H1 (cell line): ENCODE measurements around the gene CLPSL2. TPM values are rescaled to one million over a fixed set of nuclear protein-coding genes. Genes with fewer than 3 reads are reported as not detected.

Source experiments
- CTCF ChIA-PET: fragments of 300-600 bp; sonication (Branson Sonifier 250); formaldehyde crosslinking; loops from one replicate; lab custom pipeline; 2021; ENCODE audit not compliant: partially characterized antibody; lab: Charles Lee
- POLR2A ChIA-PET: fragments of 300-600 bp; sonication (Branson Sonifier 250); formaldehyde crosslinking; loops from one replicate; lab custom pipeline; 2021; ENCODE audit warnings: inconsistent platforms; ENCODE audit not compliant: partially characterized antibody; lab: Charles Lee
- DNase-seq, 2 experiments: peaks; one replicate each; pipeline versions ENCODE4 v3.0.0 to v3.0.0-alpha.2; 2010 to 2022; ENCODE audit warnings: low spot score in 2 of 2, low read depth in 1 of 2, mixed read lengths in 1 of 2
- FAIRE-seq: peaks from 2 replicates; lab custom pipeline; 2011; peaks lifted over from hg19 to GRCh38; lab: Jason Lieb, UNC
- H2AFZ ChIP-seq: 2 replicates; pipeline ENCODE4 v1.8.1; 2012; ENCODE audit warnings: low read length, inconsistent platforms
- H2AK5ac ChIP-seq: 2 replicates; pipeline ENCODE4 v1.6.1; 2013; ENCODE audit warnings: low read depth, low read length
- H2BK120ac ChIP-seq: replicated peaks from 2 replicates; pipeline ENCODE3; 2013; ENCODE audit warnings: low read depth, low read length, inconsistent platforms
- H2BK12ac ChIP-seq: 2 replicates; pipeline ENCODE4 v1.6.1; 2013; ENCODE audit warnings: low read depth, low read length
- H2BK15ac ChIP-seq: 2 replicates; pipeline ENCODE4 v1.6.1; 2013; ENCODE audit warnings: low read length
- H2BK20ac ChIP-seq: 2 replicates; pipeline ENCODE4 v1.6.1; 2013; ENCODE audit warnings: low read length
- H2BK5ac ChIP-seq: 2 replicates; pipeline ENCODE4 v1.6.1; 2013; ENCODE audit warnings: low read depth, low read length
- H3K14ac ChIP-seq: 2 replicates; pipeline ENCODE4 v1.6.1; 2013; ENCODE audit warnings: inconsistent platforms; ENCODE audit not compliant: insufficient read length
- H3K18ac ChIP-seq: 2 replicates; pipeline ENCODE4 v1.6.1; 2013; ENCODE audit warnings: low read length; ENCODE audit errors: extremely low read depth
- H3K23ac ChIP-seq: 2 replicates; pipeline ENCODE4 v1.6.1; 2013; ENCODE audit warnings: inconsistent platforms; ENCODE audit not compliant: insufficient read length
- H3K23me2 ChIP-seq: 2 replicates; pipeline ENCODE4 v1.6.1; 2013; ENCODE audit warnings: low read depth, low read length
- H3K27ac ChIP-seq: 2 replicates; pipeline ENCODE4 v1.6.1; 2011; ENCODE audit warnings: low read depth, low read length, inconsistent platforms
- H3K27me3 ChIP-seq, 4 experiments: replicated peaks in 1 of 4; 1 replicate in 1 of 4; 2 replicates in 3 of 4; pipeline versions ENCODE4 v1.6.1 to v1.8.1; 2011 to 2013; ENCODE audit warnings: low read length in 3 of 4, mild to moderate bottlenecking in 3 of 4, inconsistent platforms in 2 of 4, mixed read lengths in 2 of 4, moderate library complexity in 1 of 4; ENCODE audit not compliant: control insufficient read depth in 3 of 4, insufficient read depth in 3 of 4; ENCODE audit errors: extremely low read depth in 1 of 4
- H3K36me3 ChIP-seq, 4 experiments: 2 replicates each; pipeline versions ENCODE4 v1.6.1 to v1.8.1; 2011 to 2013; ENCODE audit warnings: mild to moderate bottlenecking in 4 of 4, low read length in 3 of 4, moderate library complexity in 2 of 4, control low read depth in 1 of 4, inconsistent platforms in 1 of 4; ENCODE audit not compliant: insufficient read depth in 4 of 4, control insufficient read depth in 2 of 4
- H3K4ac ChIP-seq: replicated peaks from 2 replicates; pipeline ENCODE3; 2013; ENCODE audit warnings: low read length, low read depth, mixed read lengths, inconsistent platforms; ENCODE audit not compliant: insufficient read length
- H3K4me1 ChIP-seq, 4 experiments: replicated peaks in 1 of 4; 1 replicate in 1 of 4; 2 replicates in 3 of 4; pipeline versions ENCODE4 v1.6.1 to v1.8.1; 2011 to 2013; ENCODE audit warnings: low read length in 3 of 4, inconsistent platforms in 2 of 4, mixed read lengths in 1 of 4; ENCODE audit not compliant: insufficient read depth in 4 of 4, control insufficient read depth in 3 of 4
- H3K4me2 ChIP-seq, 2 experiments: 2 replicates each; pipeline versions ENCODE4 v1.6.1 to v1.8.1; 2011 to 2013; ENCODE audit warnings: low read depth in 2 of 2, low read length in 2 of 2, control low read depth in 1 of 2, inconsistent platforms in 1 of 2, mild to moderate bottlenecking in 1 of 2; ENCODE audit not compliant: insufficient read depth in 1 of 2
- H3K4me3 ChIP-seq, 4 experiments: fragments of 200-600, 300-600 bp in 1 of 4; sonication (generic), shearing (Covaris generic), sonication (Bioruptor Twin) in 1 of 4; 2 replicates each; pipeline versions ENCODE4 v1.5.1 to v1.8.1; 2011 to 2016; ENCODE audit warnings: low read length in 4 of 4, low read depth in 3 of 4, control low read depth in 2 of 4, inconsistent platforms in 2 of 4, mild to moderate bottlenecking in 2 of 4, mixed read lengths in 1 of 4, moderate library complexity in 1 of 4; ENCODE audit not compliant: insufficient read depth in 2 of 4; ENCODE audit errors: extremely low read depth in 1 of 4
- H3K56ac ChIP-seq: replicated peaks from 2 replicates; pipeline ENCODE3; 2013; ENCODE audit warnings: low read depth, mild to moderate bottlenecking, mixed read lengths, low read length, inconsistent platforms; ENCODE audit not compliant: insufficient read length
- H3K79me1 ChIP-seq: 2 replicates; pipeline ENCODE4 v1.6.1; 2013; ENCODE audit warnings: low read depth, low read length, control low read depth
- H3K79me2 ChIP-seq, 2 experiments: 2 replicates each; pipeline versions ENCODE4 v1.6.1 to v1.8.1; 2012 to 2013; ENCODE audit warnings: low read length in 2 of 2, mild to moderate bottlenecking in 2 of 2, inconsistent platforms in 1 of 2; ENCODE audit not compliant: insufficient read depth in 2 of 2, control insufficient read depth in 1 of 2
- H3K9ac ChIP-seq, 4 experiments: replicated peaks in 1 of 4; 1 replicate in 1 of 4; 2 replicates in 3 of 4; pipeline versions ENCODE4 v1.6.1 to v1.8.1; 2011 to 2013; ENCODE audit warnings: low read depth in 3 of 4, low read length in 3 of 4, control low read depth in 2 of 4, mild to moderate bottlenecking in 2 of 4, moderate library complexity in 2 of 4, inconsistent platforms in 1 of 4; ENCODE audit errors: extremely low read depth in 1 of 4
- H3K9me3 ChIP-seq, 2 experiments: 2 replicates each; pipeline versions ENCODE4 v1.6.1 to v1.8.1; 2012 to 2013; ENCODE audit warnings: mild to moderate bottlenecking in 2 of 2, moderate library complexity in 2 of 2, control low read depth in 1 of 2, inconsistent platforms in 1 of 2, low read depth in 1 of 2, low read length in 1 of 2, mixed read lengths in 1 of 2; ENCODE audit not compliant: insufficient read depth in 2 of 2
- H4K20me1 ChIP-seq, 2 experiments: replicated peaks in 1 of 2; 2 replicates each; pipeline versions ENCODE3 to v1.8.1; 2011 to 2013; ENCODE audit warnings: inconsistent platforms in 2 of 2, low read length in 2 of 2, mild to moderate bottlenecking in 1 of 2; ENCODE audit not compliant: insufficient read depth in 2 of 2, control insufficient read depth in 1 of 2
- H4K5ac ChIP-seq: 2 replicates; pipeline ENCODE4 v1.6.1; 2013; ENCODE audit warnings: low read length, low read depth, mixed read lengths, inconsistent platforms; ENCODE audit not compliant: insufficient read length
- H4K8ac ChIP-seq: 2 replicates; pipeline ENCODE4 v1.8.0; 2013; ENCODE audit warnings: mild to moderate bottlenecking, moderate library complexity, low read length, inconsistent platforms; ENCODE audit not compliant: insufficient read depth; ENCODE audit errors: extremely low read depth
- H4K91ac ChIP-seq: replicated peaks from 2 replicates; pipeline ENCODE3; 2013; ENCODE audit warnings: low read length, mixed read lengths, inconsistent platforms; ENCODE audit not compliant: insufficient read length
- ATF2 ChIP-seq: IDR thresholded peaks from 2 replicates; pipeline ENCODE4 v1.6.1; 2012; ENCODE audit warnings: low read length, inconsistent platforms
- MAFK ChIP-seq: IDR thresholded peaks from 2 replicates; pipeline ENCODE4 v1.6.1; 2012; ENCODE audit warnings: low read depth, mild to moderate bottlenecking, improper control_type of control experiment, low read length
- POU5F1 ChIP-seq: IDR thresholded peaks from 2 replicates; pipeline ENCODE4 v1.6.1; 2011; ENCODE audit warnings: low read depth, mild to moderate bottlenecking, low read length, moderate library complexity
- SIN3A ChIP-seq, 2 experiments: IDR thresholded peaks in 1 of 2; conservative IDR thresholded peaks in 1 of 2; 2 replicates each; pipeline ENCODE4 v1.6.1; 2011 to 2012; ENCODE audit warnings: low read length in 2 of 2, improper control_type of control experiment in 1 of 2, low read depth in 1 of 2, mild to moderate bottlenecking in 1 of 2
- SP4 ChIP-seq: IDR thresholded peaks from 2 replicates; pipeline ENCODE4 v1.6.1; 2012; ENCODE audit warnings: low read length, inconsistent platforms
- ZNF274 ChIP-seq: IDR thresholded peaks from 2 replicates; pipeline ENCODE4 v1.7.0; 2012; ENCODE audit warnings: low read length, borderline replicate concordance; ENCODE audit errors: extremely low read depth
- WGBS, 2 experiments: shearing (Covaris generic) in 1 of 2; methylation state at CpG; one replicate each; pipeline versions ENCODE4 v1.1.6 to v1.1.7; 2013 to 2015; ENCODE audit warnings: low lambda C conversion rate in 2 of 2, mixed read lengths in 2 of 2, inconsistent platforms in 1 of 2, low coverage in 1 of 2, missing lambda C conversion rate in 1 of 2; ENCODE audit not compliant: insufficient replicate concordance in 2 of 2, insufficient coverage in 1 of 2, insufficient read length in 1 of 2; ENCODE audit errors: extremely low coverage in 1 of 2, missing lambda C conversion rate in 1 of 2; 5-methylcytosine and 5-hydroxymethylcytosine counted together
- polyA plus RNA-seq, 7 experiments: library from polyadenylated mRNA; depleted of rRNA in 3 of 7; stranded (reverse) in 5 of 7; unstranded in 2 of 7; fragments of >200 nt in 5 of 7; fragments of 200-250 nt in 2 of 7; gene quantifications; 1 replicate in 5 of 7; 2 replicates in 1 of 7; 4 replicates in 1 of 7; pipeline versions ENCODE4 v1.2.1 to v1.2.3, GENCODE V29; 2011 to 2013; ENCODE audit warnings: missing spikeins in 2 of 7, mixed read lengths in 2 of 7
- total RNA-seq: library from RNA; stranded (reverse); fragmentation: NEBNext Ultra II Directional; extraction: Animal tissue kit (Norgen Biotek cat#: 25700); gene quantifications from 2 replicates; pipeline ENCODE4 v1.2.1, GENCODE V29; 2021

Gene CLPSL2
- total and polyA plus RNA-seq, 2 of the 8 experiments (the other 6 are each of a cell fraction or from before 2014, with no cell fraction given) = 1.4 to 3.4 TPM

- Histone ChIP-seq H3K56ac (no peak overlapping the region), H4K91ac (no peak overlapping the region), H4K8ac (no peak overlapping the region), H3K23ac (no peak overlapping the region), H3K18ac (no peak overlapping the region), H3K9me3 (no peaks in the 10 kb centered on the region), H2BK120ac (no peak overlapping the region), H2BK5ac (no peak overlapping the region), H3K27me3 (peaks cover 0 to 8% (median 3%) of the 10 kb centered on the region in 4 experiments; a peak in 4 of 7 replicates), H3K4me3 (no peak overlapping the region), H3K4me2 (no peak overlapping the region), H4K5ac (no peak overlapping the region), H3K36me3 (no peaks in the 10 kb centered on the region), H2BK15ac (no peak overlapping the region), H3K14ac (no peak overlapping the region), H3K23me2 (peaks cover 5% of the 10 kb centered on the region), H3K79me1 (no peaks in the 10 kb centered on the region), H3K27ac (no peak overlapping the region), H4K20me1 (no peaks in the 10 kb centered on the region), H2AK5ac (no peak overlapping the region), H3K4ac (no peak overlapping the region), H3K79me2 (no peaks in the 10 kb centered on the region), H2BK20ac (no peak overlapping the region), H3K4me1 (peaks cover 0 to 14% (median under 1%) of the 10 kb centered on the region in 4 experiments; a peak in 2 of 7 replicates), H2BK12ac (no peak overlapping the region), H3K9ac (no peak overlapping the region), H2AFZ (no peak overlapping the region)
- WGBS, 2 experiments = 86% methylated on average over 6 of the region's 6 CpGs; no CpG with 5 or more reads in 1 of the 2 experiments
- ChIA-PET POLR2A (no interaction called here), CTCF (interaction anchor here (1.1 kb wide), 1 partner anchor 320 kb away, joined by 3 read pairs; no protein-coding TSS in a partner anchor)
- no peak for FAIRE-seq
- DNase-seq = no peak
- TF ChIP-seq SIN3A (conservative IDR thresholded peaks at IDR 0.05 in 1 of 2, IDR thresholded peaks at IDR 0.05 in 1 of 2; ENCODE audit: low read depth in 1 of 2, low read length in 2 of 2) = no peak
- no peak for TF ChIP-seq MAFK
- no peak for TF ChIP-seq ZNF274
- no peak for TF ChIP-seq ATF2
- TF ChIP-seq SP4 = no peak
- no peak for TF ChIP-seq POU5F1
Measured at GRCh38 chr6:35775031-35775430, 1.4 kb upstream of the CLPSL2 start.
